GM12878 (cell line): ENCODE measurements around the gene ABCC4. TPM values are rescaled to one million over a fixed set of nuclear protein-coding genes. Genes with fewer than 3 reads are reported as not detected.

Experiments
- ATAC-seq: fragments of 200-7000 bp; cut with Tn5 transposase; 3 replicates; pipeline ENCODE4 v1.9.1; 2020; ENCODE audit warnings: mild to moderate bottlenecking, moderate library complexity
- BruUV-seq: library from RNA; stranded (reverse); fragments of 400-500 nt; replicated peaks from 2 replicates; lab custom pipeline; 2021; lab: Mats Ljungman, UMichigan
- CTCF ChIA-PET: fragments of 300-600 bp; sonication (Branson Sonifier 250); formaldehyde crosslinking; extraction: SDS; loops from one replicate; lab custom pipeline; 2021; ENCODE audit warnings: inconsistent platforms; lab: Yijun Ruan, JAX
- POLR2A ChIA-PET: fragments of 350-600 bp; formaldehyde crosslinking; extraction: SDS; loops from one replicate; lab custom pipeline; 2021; ENCODE audit warnings: inconsistent platforms; lab: Charles Lee
- RAD21 ChIA-PET: fragments of 300-600 bp; sonication (Branson Sonifier 250); formaldehyde crosslinking; loops from one replicate; lab custom pipeline; 2023; ENCODE audit warnings: antibody characterized with exemption; ENCODE audit not compliant: unreplicated experiment; lab: Charles Lee
- SMC1A ChIA-PET: fragments of 300-600 bp; sonication (Branson Sonifier 250); formaldehyde crosslinking; loops from one replicate; lab custom pipeline; 2023; ENCODE audit not compliant: unreplicated experiment, uncharacterized antibody; lab: Charles Lee
- DNase-seq: peaks from one replicate; pipeline ENCODE4 v3.0.0-alpha.2; 2011; ENCODE audit warnings: low read depth, low spot score
- FAIRE-seq: peaks from 3 replicates; lab custom pipeline; 2011; peaks lifted over from hg19 to GRCh38; lab: Jason Lieb, UNC
- H2AFZ ChIP-seq: 2 replicates; pipeline ENCODE4 v1.6.0; 2011; ENCODE audit warnings: low read depth, low read length, control low read depth; ENCODE audit not compliant: control insufficient read depth
- H3K27ac ChIP-seq: 2 replicates; pipeline ENCODE4 v1.5.1; 2011; ENCODE audit warnings: control low read depth; ENCODE audit not compliant: control insufficient read depth, insufficient read depth
- H3K27me3 ChIP-seq, 2 experiments: replicated peaks in 1 of 2; 2 replicates each; pipeline versions ENCODE4 v1.6.0 to v1.6.1; 2011; ENCODE audit warnings: low read length in 1 of 2; ENCODE audit not compliant: control insufficient read depth in 2 of 2, insufficient read depth in 2 of 2
- H3K36me3 ChIP-seq, 2 experiments: 2 replicates each; pipeline ENCODE4 v1.5.1; 2011; ENCODE audit warnings: low read length in 1 of 2; ENCODE audit not compliant: control insufficient read depth in 2 of 2, insufficient read depth in 2 of 2
- H3K4me1 ChIP-seq: 2 replicates; pipeline ENCODE4 v1.6.1; 2011; ENCODE audit warnings: mild to moderate bottlenecking, low read length, moderate library complexity, mixed read lengths; ENCODE audit not compliant: control insufficient read depth, insufficient read depth
- H3K4me2 ChIP-seq: 2 replicates; pipeline ENCODE4 v1.6.0; 2011; ENCODE audit warnings: control low read depth; ENCODE audit not compliant: control insufficient read depth, insufficient read depth
- H3K4me3 ChIP-seq: fragments of 200-600 bp; sonication (generic); 2 replicates; pipeline ENCODE4 v1.5.1; 2016
- H3K79me2 ChIP-seq: 2 replicates; pipeline ENCODE4 v1.6.0; 2011; ENCODE audit warnings: low read length; ENCODE audit not compliant: control insufficient read depth, insufficient read depth
- H3K9ac ChIP-seq: 2 replicates; pipeline ENCODE4 v1.8.0; 2011; ENCODE audit warnings: low read length, control low read depth, mixed read lengths; ENCODE audit not compliant: control insufficient read depth, insufficient read depth
- H3K9me3 ChIP-seq: replicated peaks from 3 replicates; pipeline ENCODE4 v1.5.1; 2011; ENCODE audit warnings: mild to moderate bottlenecking, low read length; ENCODE audit not compliant: control insufficient read depth, insufficient read depth
- H4K20me1 ChIP-seq: 2 replicates; pipeline ENCODE4 v1.6.0; 2011; ENCODE audit not compliant: control insufficient read depth, insufficient read depth
- ASH2L ChIP-seq: fragments of 300-600, 200-600 bp; sonication (generic); IDR thresholded peaks from 2 replicates; pipeline ENCODE4 v1.6.1; 2017; ENCODE audit warnings: low read depth, mild to moderate bottlenecking, borderline replicate concordance
- CEBPB ChIP-seq, 2 experiments: fragments of 150-350 bp in 1 of 2; IDR thresholded peaks; 2 replicates each; pipeline ENCODE4 v1.6.1; 2012 to 2014; ENCODE audit warnings: low read depth in 2 of 2, low read length in 2 of 2, borderline replicate concordance in 1 of 2, inconsistent platforms in 1 of 2
- FOXM1 ChIP-seq: IDR thresholded peaks from 2 replicates; pipeline ENCODE4 v1.6.1; 2012; ENCODE audit warnings: low read depth, mild to moderate bottlenecking, inconsistent platforms, low read length, moderate library complexity
- IKZF2 ChIP-seq, 2 experiments: fragments of 450-650 bp; IDR thresholded peaks; 2 replicates each; pipeline ENCODE4 v1.6.1; 2017; ENCODE audit warnings: mild to moderate bottlenecking in 2 of 2, moderate library complexity in 2 of 2
- NFYB ChIP-seq: IDR thresholded peaks from 2 replicates; pipeline ENCODE4 v1.6.1; 2011; ENCODE audit warnings: low read depth, mild to moderate bottlenecking, low read length, improper control_type of control experiment, moderate library complexity; ENCODE audit not compliant: insufficient read depth
- NR2F1 ChIP-seq: fragments of 450-650 bp; conservative IDR thresholded peaks from 2 replicates; pipeline ENCODE4 v1.6.1; 2017; ENCODE audit warnings: mild to moderate bottlenecking
- PBX3 ChIP-seq: IDR thresholded peaks from 2 replicates; pipeline ENCODE4 v1.6.1; 2011; ENCODE audit warnings: mild to moderate bottlenecking, low read depth, low read length, moderate library complexity; ENCODE audit not compliant: insufficient replicate concordance
- SPI1 ChIP-seq: IDR thresholded peaks from 2 replicates; pipeline ENCODE4 v1.6.1; 2011; ENCODE audit warnings: low read depth, mild to moderate bottlenecking, low read length, moderate library complexity, borderline replicate concordance; ENCODE audit not compliant: insufficient read depth
- YY1 ChIP-seq: IDR thresholded peaks from 2 replicates; pipeline ENCODE4 v1.6.1; 2011; ENCODE audit warnings: low read depth, mild to moderate bottlenecking, low read length
- ZBED1 ChIP-seq: IDR thresholded peaks from 2 replicates; pipeline ENCODE4 v1.6.1; 2016; ENCODE audit warnings: borderline replicate concordance
- ZBTB33 ChIP-seq: fragments of 450-650 bp; IDR thresholded peaks from 2 replicates; pipeline ENCODE4 v1.6.1; 2017; ENCODE audit warnings: mild to moderate bottlenecking
- WGBS: methylation state at CpG from one replicate; pipeline ENCODE4 v1.1.6; 2016; ENCODE audit warnings: low lambda C conversion rate; ENCODE audit not compliant: insufficient replicate concordance, insufficient coverage; ENCODE audit errors: missing lambda C conversion rate; 5-methylcytosine and 5-hydroxymethylcytosine counted together
- in situ Hi-C: fragments of 300-500 bp; cut with MboI; formaldehyde crosslinking; loops from 9 replicates; pipeline ENCODE4 v1.14.3; 2018; ENCODE audit warnings: mixed read lengths
- intact Hi-C: fragments of 100-400 bp; cut with micrococcal nuclease; formaldehyde crosslinking; loops from one replicate; pipeline ENCODE4 v1.14.2; 2022; ENCODE audit not compliant: unreplicated experiment
- polyA plus RNA-seq, 11 experiments: library from polyadenylated mRNA; depleted of rRNA in 4 of 11; unstranded in 6 of 11; stranded (reverse) in 5 of 11; fragments of >200 nt; fragmentation: Nextera tagmentation in 4 of 11; fragmentation: Illumina TruSeq in 1 of 11; extraction: Ambion mirVana in 4 of 11; extraction: Trizol in 1 of 11; gene quantifications; 1 replicate in 1 of 11; 2 replicates in 10 of 11; pipeline versions ENCODE4 v1.2.1 to v1.2.3, GENCODE V29; 2011 to 2016; ENCODE audit warnings: inconsistent platforms in 2 of 11, missing spikeins in 2 of 11, low read depth in 1 of 11
- total RNA-seq, 4 experiments: library from RNA; depleted of rRNA in 3 of 4; stranded (reverse); fragments of >200 nt in 3 of 4; fragmentation: Illumina TruSeq in 1 of 4; extraction: Trizol in 1 of 4; gene quantifications; 2 replicates each; pipeline versions ENCODE4 v1.2.1 to v1.2.3, GENCODE V29; 2013 to 2021
- TF ChIP-seq, protein P1 (sequence below), 3 experiments: IDR thresholded peaks in 2 of 3; conservative IDR thresholded peaks in 1 of 3; 2 replicates each; pipeline ENCODE4 v1.5.1; 2011; ENCODE audit warnings: low read depth in 3 of 3, low read length in 3 of 3, mild to moderate bottlenecking in 3 of 3, control low read depth in 2 of 3, moderate library complexity in 2 of 3, inconsistent platforms in 1 of 3, mixed read lengths in 1 of 3; ENCODE audit not compliant: control insufficient read depth in 2 of 3, insufficient read depth in 1 of 3; ENCODE audit errors: extremely low read depth in 1 of 3

Gene ABCC4
- total and polyA plus RNA-seq, 10 of the 15 experiments (the other 5 are each of a cell fraction or from before 2014, with no cell fraction given), result 7.2 to 44.4 (median 24.1) TPM

DNA sequence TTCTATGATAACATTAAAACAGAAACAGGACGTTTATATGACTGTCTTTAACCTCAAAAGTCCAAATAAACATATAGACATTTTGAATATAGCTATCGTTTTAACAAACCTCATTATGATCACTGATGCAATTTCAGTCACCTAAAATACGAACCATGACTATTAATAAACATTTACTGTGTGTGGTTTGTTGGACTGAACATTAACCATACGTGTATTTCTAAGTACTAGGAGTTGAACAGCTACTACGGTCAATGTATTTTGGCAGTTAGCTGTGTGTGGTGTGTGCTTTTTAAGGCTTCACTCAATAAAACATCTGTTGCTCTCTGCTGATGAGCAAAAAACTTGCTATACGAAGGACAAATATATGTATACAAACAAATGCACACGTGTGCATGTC is 281.4 kb downstream of the ABCC4 start:
- H3K36me3 ChIP-seq, result peaks cover 0 to 4% of the 10 kb centered on the region in 2 experiments; a peak in 1 of 4 replicates
- ATAC-seq, result no peak
- H2AFZ ChIP-seq, result no peak overlapping the region
- SMC1A ChIA-PET, result no interaction called here
- no peak for DNase-seq
- no peaks in the 10 kb centered on the region for H3K27me3 ChIP-seq
- no peaks in the 10 kb centered on the region; the same call in 2 of the 3 replicates for H3K9me3 ChIP-seq
- H3K4me3 ChIP-seq, result no peak overlapping the region
- no TSS peak for BruUV-seq
- CTCF ChIA-PET, result no interaction called here
- H4K20me1 ChIP-seq, result no peaks in the 10 kb centered on the region
- H3K9ac ChIP-seq, result no peak overlapping the region
- intact Hi-C loops, result no loop called here
- FAIRE-seq, result no peak
- H3K4me1 ChIP-seq, result no peaks in the 10 kb centered on the region
- POLR2A ChIA-PET, result interaction anchor here (0.6 kb wide), 1 partner anchor 513 kb away, joined by 4 read pairs; no protein-coding TSS in a partner anchor
- TF ChIP-seq IKZF2 (IDR thresholded peaks at IDR 0.05) (no peak), ZBED1 (no peak)
- H3K27ac ChIP-seq, result no peak overlapping the region
- in situ Hi-C loops, result no loop called here
- RAD21 ChIA-PET, result no interaction called here
- H3K4me2 ChIP-seq, result no peak overlapping the region
- no peaks in the 10 kb centered on the region for H3K79me2 ChIP-seq
- 50% methylated on average over 7 of the region's 7 CpGs for WGBS

- Histone ChIP-seq H3K27ac (no peak overlapping the region), H3K79me2 (no peaks in the 10 kb centered on the region), H3K4me3 (no peak overlapping the region), H3K4me1 (no peaks in the 10 kb centered on the region), H3K27me3 (no peaks in the 10 kb centered on the region), H3K9ac (no peak overlapping the region), H2AFZ (no peak overlapping the region), H3K36me3 (no peaks in the 10 kb centered on the region), H3K9me3 (no peaks in the 10 kb centered on the region), H3K4me2 (no peak overlapping the region), H4K20me1 (no peaks in the 10 kb centered on the region)
- FAIRE-seq (no peak), DNase-seq (no peak), ATAC-seq (no peak)
- no TSS peak for BruUV-seq
- RAD21 ChIA-PET, result no interaction called here
- TF ChIP-seq NR2F1, result no peak
- no peak for TF ChIP-seq ASH2L
- no peak for TF ChIP-seq CEBPB (IDR thresholded peaks at IDR 0.05; ENCODE audit: borderline replicate concordance in 1 of 2, low read depth in 2 of 2, low read length in 2 of 2)
- TF ChIP-seq YY1, result no peak
- TF ChIP-seq, protein P1, sequence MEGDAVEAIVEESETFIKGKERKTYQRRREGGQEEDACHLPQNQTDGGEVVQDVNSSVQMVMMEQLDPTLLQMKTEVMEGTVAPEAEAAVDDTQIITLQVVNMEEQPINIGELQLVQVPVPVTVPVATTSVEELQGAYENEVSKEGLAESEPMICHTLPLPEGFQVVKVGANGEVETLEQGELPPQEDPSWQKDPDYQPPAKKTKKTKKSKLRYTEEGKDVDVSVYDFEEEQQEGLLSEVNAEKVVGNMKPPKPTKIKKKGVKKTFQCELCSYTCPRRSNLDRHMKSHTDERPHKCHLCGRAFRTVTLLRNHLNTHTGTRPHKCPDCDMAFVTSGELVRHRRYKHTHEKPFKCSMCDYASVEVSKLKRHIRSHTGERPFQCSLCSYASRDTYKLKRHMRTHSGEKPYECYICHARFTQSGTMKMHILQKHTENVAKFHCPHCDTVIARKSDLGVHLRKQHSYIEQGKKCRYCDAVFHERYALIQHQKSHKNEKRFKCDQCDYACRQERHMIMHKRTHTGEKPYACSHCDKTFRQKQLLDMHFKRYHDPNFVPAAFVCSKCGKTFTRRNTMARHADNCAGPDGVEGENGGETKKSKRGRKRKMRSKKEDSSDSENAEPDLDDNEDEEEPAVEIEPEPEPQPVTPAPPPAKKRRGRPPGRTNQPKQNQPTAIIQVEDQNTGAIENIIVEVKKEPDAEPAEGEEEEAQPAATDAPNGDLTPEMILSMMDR (IDR thresholded peaks at IDR 0.05 in 2 of 3, conservative IDR thresholded peaks at IDR 0.05 in 1 of 3; ENCODE audit: control insufficient read depth in 2 of 3, extremely low read depth in 1 of 3, insufficient read depth in 1 of 3, low read depth in 3 of 3, low read length in 3 of 3), result no peak
- no peak for TF ChIP-seq NFYB
- TF ChIP-seq ZBTB33, result no peak
- no peak for TF ChIP-seq SPI1
- TF ChIP-seq FOXM1, result no peak
- no peak for TF ChIP-seq PBX3
- 72% methylated on average over 12 of the region's 12 CpGs for WGBS
- in situ Hi-C loops, result no loop called here
- SMC1A ChIA-PET, result no interaction called here
- CTCF ChIA-PET, result no interaction called here
- POLR2A ChIA-PET, result no interaction called here
- intact Hi-C loops, result no loop called here
These were observed 293.9 kb downstream of the ABCC4 start for GRCh38 chr13:95007322-95007721.
